Peyer's patch (tissue), 4 donors: Measurements from ENCODE around the gene PRR5L. TPM values are rescaled to one million over a fixed set of nuclear protein-coding genes. Genes with fewer than 3 reads are reported as not detected.

ENCODE experiments used
- small RNA-seq, 2 donors: library from RNA; depleted of rRNA; stranded (forward); fragments of <200 nt; gene quantifications; one replicate each; pipeline ENCODE3, GENCODE V24; 2016
- total RNA-seq, 4 donors: library from RNA; depleted of rRNA; stranded (reverse); fragments of >200 nt; gene quantifications; one replicate each; pipeline ENCODE4 v1.1.0, GENCODE V29; 2016

Gene PRR5L
- total RNA-seq, 4 donors from 2014 or later: 74.3 to 100 (median 89.9) TPM

Small RNA genes within 50 kb of the gene (small RNA-seq; reads per million reads assigned to genes)
- gene AC061999.1: 0 reads per million in 2 donors

Other genes with a start within 250 kb of the PRR5L start
- gene COMMD9, start 6.9 kb upstream of the PRR5L start, total RNA-seq: 10 to 100 TPM; 41.3 to 68.5 (median 48.2) TPM
- gene TRAF6, start 214.0 kb downstream of the PRR5L start, total RNA-seq: 10 to 100 TPM in 3 of 4 donors, 1 to 10 TPM in 1; 6.6 to 25.1 (median 18.4) TPM